CD14-positive monocyte (primary cell): ENCODE results near the gene SSR1. TPM values are rescaled to one million over a fixed set of nuclear protein-coding genes. Genes with fewer than 3 reads are reported as not detected.

Experiments used
- DNase-seq, 3 donors: peaks; one replicate each; pipeline ENCODE4 v3.0.0-alpha.2; 2011 to 2022
- H2AFZ ChIP-seq: 2 replicates; pipeline ENCODE4 v1.6.0; 2012; ENCODE audit warnings: mild to moderate bottlenecking, low read depth, low read length, inconsistent platforms; ENCODE audit not compliant: insufficient read depth, poor library complexity, severe bottlenecking
- H3K27ac ChIP-seq, 2 donors: 1 replicate in 1 of 2; 2 replicates in 1 of 2; pipeline ENCODE4 v1.5.1; 2012 to 2013; ENCODE audit warnings: low read length in 2 of 2, control low read depth in 1 of 2, inconsistent platforms in 1 of 2, low read depth in 1 of 2, mild to moderate bottlenecking in 1 of 2
- H3K27me3 ChIP-seq, 2 donors: one replicate each; pipeline versions ENCODE4 v1.6.0 to v1.6.1; 2011 to 2013; ENCODE audit warnings: low read length in 2 of 2; ENCODE audit not compliant: control insufficient read depth in 2 of 2, insufficient read depth in 2 of 2
- H3K36me3 ChIP-seq, 2 donors: replicated peaks in 1 of 2; 1 replicate in 1 of 2; 2 replicates in 1 of 2; pipeline versions ENCODE4 v1.5.1 to v1.6.1; 2012 to 2013; ENCODE audit warnings: low read length in 2 of 2, control low read depth in 1 of 2, inconsistent platforms in 1 of 2, mild to moderate bottlenecking in 1 of 2; ENCODE audit not compliant: insufficient read depth in 2 of 2, control insufficient read depth in 1 of 2
- H3K4me1 ChIP-seq, 2 donors: 1 replicate in 1 of 2; 2 replicates in 1 of 2; pipeline versions ENCODE4 v1.5.1 to v1.6.1; 2012 to 2013; ENCODE audit warnings: low read length in 2 of 2, control low read depth in 1 of 2, inconsistent platforms in 1 of 2, mild to moderate bottlenecking in 1 of 2, moderate library complexity in 1 of 2; ENCODE audit not compliant: insufficient read depth in 2 of 2, control insufficient read depth in 1 of 2
- H3K4me2 ChIP-seq: replicated peaks from 2 replicates; pipeline ENCODE3; 2012; ENCODE audit warnings: low read length, moderate library complexity, mild to moderate bottlenecking; ENCODE audit not compliant: poor library complexity, severe bottlenecking; ENCODE audit errors: extremely low read depth
- H3K4me3 ChIP-seq, 3 experiments: fragments of 200-600 bp in 1 of 3; sonication (generic) in 1 of 3; replicated peaks in 1 of 3; 1 replicate in 2 of 3; 2 replicates in 1 of 3; pipeline ENCODE4 v1.5.1; 2011 to 2013; ENCODE audit warnings: low read length in 3 of 3, mild to moderate bottlenecking in 3 of 3, control low read depth in 2 of 3, low read depth in 2 of 3, inconsistent platforms in 1 of 3, moderate library complexity in 1 of 3
- H3K79me2 ChIP-seq: 2 replicates; pipeline ENCODE4 v1.6.0; 2012; ENCODE audit warnings: mild to moderate bottlenecking, control low read depth, inconsistent platforms, low read length, moderate library complexity; ENCODE audit not compliant: insufficient read depth
- H3K9ac ChIP-seq: 2 replicates; pipeline ENCODE4 v1.6.0; 2017; ENCODE audit warnings: low read length, mild to moderate bottlenecking; ENCODE audit not compliant: insufficient read depth, poor library complexity, severe bottlenecking
- H3K9me3 ChIP-seq, 2 donors: replicated peaks in 1 of 2; 1 replicate in 1 of 2; 2 replicates in 1 of 2; pipeline versions ENCODE4 v1.5.1 to v1.6.1; 2012 to 2013; ENCODE audit warnings: low read length in 2 of 2, control low read depth in 1 of 2; ENCODE audit not compliant: control insufficient read depth in 1 of 2, insufficient read depth in 1 of 2
- H4K20me1 ChIP-seq: 2 replicates; pipeline ENCODE4 v1.6.0; 2012; ENCODE audit warnings: mild to moderate bottlenecking, low read length, control low read depth, moderate library complexity; ENCODE audit not compliant: insufficient read depth
- H3K27ac Mint-ChIP-seq, 7 donors: one replicate each; pipeline ENCODE4 v1.8.0; 2020; ENCODE audit warnings: mild to moderate bottlenecking in 7 of 7, mixed read lengths in 7 of 7, moderate library complexity in 6 of 7, inconsistent platforms in 2 of 7
- H3K27me3 Mint-ChIP-seq, 3 donors: one replicate each; pipeline ENCODE4 v1.8.0; 2021 to 2022; ENCODE audit warnings: low read depth in 3 of 3, mild to moderate bottlenecking in 3 of 3, mixed read lengths in 3 of 3, moderate library complexity in 3 of 3, inconsistent platforms in 1 of 3
- H3K36me3 Mint-ChIP-seq, 2 donors: one replicate each; pipeline ENCODE4 v1.8.0; 2020; ENCODE audit warnings: mixed read lengths in 2 of 2, inconsistent platforms in 1 of 2, mild to moderate bottlenecking in 1 of 2
- H3K4me1 Mint-ChIP-seq: one replicate; pipeline ENCODE4 v1.8.0; 2020; ENCODE audit warnings: mild to moderate bottlenecking, mixed read lengths
- H3K4me3 Mint-ChIP-seq, 2 donors: one replicate each; pipeline ENCODE4 v1.8.0; 2020; ENCODE audit warnings: mild to moderate bottlenecking in 2 of 2, mixed read lengths in 2 of 2, moderate library complexity in 1 of 2
- H3K9me3 Mint-ChIP-seq, 7 donors: one replicate each; pipeline ENCODE4 v1.8.0; 2020 to 2022; ENCODE audit warnings: mixed read lengths in 7 of 7, mild to moderate bottlenecking in 6 of 7, moderate library complexity in 6 of 7, inconsistent platforms in 2 of 7
- CTCF ChIP-seq: fragments of 200-600 bp; IDR thresholded peaks from one replicate; pipeline ENCODE4 v1.8.0; 2022; ENCODE audit warnings: antibody characterized with exemption, mild to moderate bottlenecking
- WGBS: methylation state at CpG from one replicate; pipeline ENCODE4 v1.1.5; 2013; ENCODE audit warnings: missing lambda C conversion rate; ENCODE audit not compliant: insufficient coverage; 5-methylcytosine and 5-hydroxymethylcytosine counted together
- intact Hi-C, 2 donors: fragments of 100-400 bp; cut with micrococcal nuclease; formaldehyde crosslinking; loops; one replicate each; pipeline versions ENCODE4 v1.15.0 to v1.15.1; 2023
- polyA plus RNA-seq, 3 donors: library from polyadenylated mRNA; depleted of rRNA in 1 of 3; unstranded in 2 of 3; stranded (reverse) in 1 of 3; fragments of 300-500 nt in 2 of 3; fragments of >200 nt in 1 of 3; fragmentation: Illumina TruSeq in 2 of 3; gene quantifications; 1 replicate in 2 of 3; 2 replicates in 1 of 3; pipeline ENCODE4 v1.2.3, GENCODE V29; 2012 to 2021

SSR1 gene
- polyA plus RNA-seq, 3 donors: 59.1 to 302 (median 251) TPM

GRCh38 chr6:7246401-7247178, 66.4 kb downstream of the SSR1 start:
- Histone ChIP-seq H2AFZ (no peak overlapping the region), H3K4me3 (no peak overlapping the region), H3K36me3 (peaks cover 56 to 72% of the 10 kb centered on the region in 2 donors), H3K9ac (no peak overlapping the region), H3K27me3 (no peaks in the 10 kb centered on the region), H3K4me1 (peaks cover 27 to 36% of the 10 kb centered on the region in 2 donors), H4K20me1 (peaks cover 39% of the 10 kb centered on the region), H3K79me2 (peaks cover 61% of the 10 kb centered on the region), H3K9me3 (no peaks in the 10 kb centered on the region), H3K27ac (peak overlapping the region in 1 of 2 donors; percentile 21), H3K4me2 (no peak overlapping the region)
- intact Hi-C loops: loop anchor here (10.0 kb wide), 3 partner anchors 462 to 572 kb away; no protein-coding TSS in a partner anchor
- Mint-ChIP-seq H3K4me1 (peaks cover 29% of the 10 kb centered on the region), H3K4me3 (no peak overlapping the region), H3K36me3 (peaks cover 63 to 72% of the 10 kb centered on the region in 2 donors), H3K9me3 (no peaks in the 10 kb centered on the region), H3K27me3 (peaks cover 0 to 3% (median 0%) of the 10 kb centered on the region in 3 donors), H3K27ac (peak overlapping the region in 1 of 7 donors; percentile 25)
- WGBS: 96% methylated on average over 58 of the region's 71 CpGs
- no peak for DNase-seq
- no peak for TF ChIP-seq CTCF

GRCh38 chr6:7245668-7246393, 67.2 kb downstream of the SSR1 start:
- Histone ChIP-seq H3K4me3 (no peak overlapping the region), H3K4me1 (peaks cover 20 to 28% of the 10 kb centered on the region in 2 donors), H3K9me3 (no peaks in the 10 kb centered on the region), H3K79me2 (peaks cover 67% of the 10 kb centered on the region), H3K27ac (peak overlapping the region in 1 of 2 donors; percentile 21), H3K27me3 (no peaks in the 10 kb centered on the region), H3K9ac (no peak overlapping the region), H4K20me1 (peaks cover 46% of the 10 kb centered on the region), H2AFZ (no peak overlapping the region), H3K36me3 (peaks cover 63 to 79% of the 10 kb centered on the region in 2 donors), H3K4me2 (no peak overlapping the region)
- intact Hi-C loops: loop anchor here (10.0 kb wide), 3 partner anchors 461 to 571 kb away; no protein-coding TSS in a partner anchor
- no peak for DNase-seq
- Mint-ChIP-seq H3K4me3 (no peak overlapping the region), H3K27ac (peak overlapping the region in 3 of 7 donors; percentile 25 to 56 (median 25)), H3K36me3 (peaks cover 65 to 74% of the 10 kb centered on the region in 2 donors), H3K4me1 (peaks cover 28% of the 10 kb centered on the region), H3K9me3 (no peaks in the 10 kb centered on the region), H3K27me3 (peaks cover 0 to 3% (median 1%) of the 10 kb centered on the region in 3 donors)
- WGBS: 100% methylated on average over 7 of the region's 15 CpGs
- TF ChIP-seq CTCF: no peak
